ENCODE measurements around the gene SEC16B. TPM values are rescaled to one million over a fixed set of nuclear protein-coding genes. Genes with fewer than 3 reads are reported as not detected.
A peak's percentile ranks its signal among the peaks of the same experiment; 100 is the strongest.
"Not testable (repeated sequence)": the region's sequence is repeated elsewhere in the genome, so short reads cannot be mapped to it uniquely, and the experiment has no call there.

Gene SEC16B
- polyA plus RNA-seq, 2 donors = 1.0 to 2.4 TPM

GRCh38 chr1:178004926-178005391 is 35.1 kb upstream of the SEC16B start:
- H3K27ac ChIP-seq (ENCODE audit: low read depth in 2 of 2, low read length in 1 of 2) = no peak overlapping the region

GRCh38 chr1:177998696-177999631 is 29.1 kb upstream of the SEC16B start:
- Histone ChIP-seq H3K9me3 (ENCODE audit: control insufficient read depth in 2 of 2, insufficient read depth in 1 of 2, low read depth in 1 of 2, low read length in 1 of 2) (no peaks in the 10 kb centered on the region), H3K27me3 (ENCODE audit: control insufficient read depth in 1 of 2, insufficient read depth in 2 of 2, low read length in 2 of 2) (no peaks in the 10 kb centered on the region), H3K36me3 (ENCODE audit: control insufficient read depth in 2 of 2, insufficient read depth in 2 of 2, low read length in 1 of 2) (no peaks in the 10 kb centered on the region), H3K4me1 (ENCODE audit: control insufficient read depth in 2 of 2, insufficient read depth in 2 of 2, low read length in 1 of 2) (no peaks in the 10 kb centered on the region), H3K4me3 (ENCODE audit: low read depth in 1 of 2, low read length in 2 of 2) (no peak overlapping the region), H3K27ac (ENCODE audit: low read depth in 2 of 2, low read length in 1 of 2) (no peak overlapping the region)
- WGBS, 2 donors = 66 to 80% methylated on average over 4 of the region's 4 CpGs

More at GRCh38 chr1:178004926-178005391, 35.1 kb upstream of the SEC16B start:
- Histone ChIP-seq H3K9me3 (ENCODE audit: control insufficient read depth in 2 of 2, insufficient read depth in 1 of 2, low read depth in 1 of 2, low read length in 1 of 2) (no peaks in the 10 kb centered on the region), H3K4me1 (ENCODE audit: control insufficient read depth in 2 of 2, insufficient read depth in 2 of 2, low read length in 1 of 2) (no peaks in the 10 kb centered on the region), H3K36me3 (ENCODE audit: control insufficient read depth in 2 of 2, insufficient read depth in 2 of 2, low read length in 1 of 2) (peaks cover 0 to 3% of the 10 kb centered on the region in 2 donors), H3K4me3 (ENCODE audit: low read depth in 1 of 2, low read length in 2 of 2) (no peak overlapping the region), H3K27me3 (ENCODE audit: control insufficient read depth in 1 of 2, insufficient read depth in 2 of 2, low read length in 2 of 2) (no peaks in the 10 kb centered on the region)
- 51 to 64% methylated on average over 6 of the region's 6 CpGs for WGBS, 2 donors

- H3K4me1 ChIP-seq (ENCODE audit: control insufficient read depth in 2 of 2, insufficient read depth in 2 of 2, low read length in 1 of 2) = peaks cover 0 to 2% of the 10 kb centered on the region in 2 donors
- H3K27me3 ChIP-seq (ENCODE audit: control insufficient read depth in 1 of 2, insufficient read depth in 2 of 2, low read length in 2 of 2) = no peaks in the 10 kb centered on the region
- no peaks in the 10 kb centered on the region for H3K9me3 ChIP-seq (ENCODE audit: control insufficient read depth in 2 of 2, insufficient read depth in 1 of 2, low read depth in 1 of 2, low read length in 1 of 2)
- 90 to 91% methylated on average over 5 of the region's 5 CpGs for WGBS, 2 donors
- no peak overlapping the region for H3K4me3 ChIP-seq (ENCODE audit: low read depth in 1 of 2, low read length in 2 of 2)
- no peak overlapping the region for H3K27ac ChIP-seq (ENCODE audit: low read depth in 2 of 2, low read length in 1 of 2)
- no peaks in the 10 kb centered on the region for H3K36me3 ChIP-seq (ENCODE audit: control insufficient read depth in 2 of 2, insufficient read depth in 2 of 2, low read length in 1 of 2)
Measured at GRCh38 chr1:177996957-177997356, 27.1 kb upstream of the SEC16B start.

- no peaks in the 10 kb centered on the region for H3K27me3 ChIP-seq (ENCODE audit: control insufficient read depth in 1 of 2, insufficient read depth in 2 of 2, low read length in 2 of 2)
- 89 to 90% methylated on average over 5 of the region's 5 CpGs for WGBS, 2 donors
- peaks cover 0 to 2% of the 10 kb centered on the region in 2 donors for H3K4me1 ChIP-seq (ENCODE audit: control insufficient read depth in 2 of 2, insufficient read depth in 2 of 2, low read length in 1 of 2)
- no peaks in the 10 kb centered on the region for H3K36me3 ChIP-seq (ENCODE audit: control insufficient read depth in 2 of 2, insufficient read depth in 2 of 2, low read length in 1 of 2)
- H3K9me3 ChIP-seq (ENCODE audit: control insufficient read depth in 2 of 2, insufficient read depth in 1 of 2, low read depth in 1 of 2, low read length in 1 of 2) = no peaks in the 10 kb centered on the region
- H3K4me3 ChIP-seq (ENCODE audit: low read depth in 1 of 2, low read length in 2 of 2) = no peak overlapping the region
- no peak overlapping the region for H3K27ac ChIP-seq (ENCODE audit: low read depth in 2 of 2, low read length in 1 of 2)
Measured at GRCh38 chr1:177995369-177995768, 25.5 kb upstream of the SEC16B start.

GRCh38 chr1:177986281-177986680 is 16.4 kb upstream of the SEC16B start:
- not testable (repeated sequence) for H3K4me1 ChIP-seq (ENCODE audit: control insufficient read depth in 2 of 2, insufficient read depth in 2 of 2, low read length in 1 of 2)

GRCh38 chr1:177984761-177985160 is 14.9 kb upstream of the SEC16B start:
- H3K27ac ChIP-seq (ENCODE audit: low read depth in 2 of 2, low read length in 1 of 2) = no peak overlapping the region
- H3K27me3 ChIP-seq (ENCODE audit: control insufficient read depth in 1 of 2, insufficient read depth in 2 of 2, low read length in 2 of 2) = no peaks in the 10 kb centered on the region
- 59 to 70% methylated on average over 1 of the region's 1 CpG for WGBS, 2 donors

More at GRCh38 chr1:177986281-177986680, 16.4 kb upstream of the SEC16B start:
- peak overlapping the region in 1 of 2 donors; percentile 29 for H3K27ac ChIP-seq (ENCODE audit: low read depth in 2 of 2, low read length in 1 of 2)
- WGBS, 2 donors = 63 to 67% methylated on average over 5 of the region's 5 CpGs
- not testable (repeated sequence) for H3K9me3 ChIP-seq (ENCODE audit: control insufficient read depth in 2 of 2, insufficient read depth in 1 of 2, low read depth in 1 of 2, low read length in 1 of 2); H3K27me3 ChIP-seq (ENCODE audit: control insufficient read depth in 1 of 2, insufficient read depth in 2 of 2, low read length in 2 of 2); H3K4me3 ChIP-seq (ENCODE audit: low read depth in 1 of 2, low read length in 2 of 2); H3K36me3 ChIP-seq (ENCODE audit: control insufficient read depth in 2 of 2, insufficient read depth in 2 of 2, low read length in 1 of 2)

GRCh38 chr1:177984136-177984525 is 14.3 kb upstream of the SEC16B start:
- WGBS, 2 donors = 36 to 52% methylated on average over 3 of the region's 3 CpGs
- Histone ChIP-seq H3K9me3 (ENCODE audit: control insufficient read depth in 2 of 2, insufficient read depth in 1 of 2, low read depth in 1 of 2, low read length in 1 of 2) (no peaks in the 10 kb centered on the region), H3K4me3 (ENCODE audit: low read depth in 1 of 2, low read length in 2 of 2) (no peak overlapping the region), H3K27ac (ENCODE audit: low read depth in 2 of 2, low read length in 1 of 2) (no peak overlapping the region), H3K27me3 (ENCODE audit: control insufficient read depth in 1 of 2, insufficient read depth in 2 of 2, low read length in 2 of 2) (no peaks in the 10 kb centered on the region), H3K36me3 (ENCODE audit: control insufficient read depth in 2 of 2, insufficient read depth in 2 of 2, low read length in 1 of 2) (no peaks in the 10 kb centered on the region), H3K4me1 (ENCODE audit: control insufficient read depth in 2 of 2, insufficient read depth in 2 of 2, low read length in 1 of 2) (no peaks in the 10 kb centered on the region)

More at GRCh38 chr1:177984761-177985160, 14.9 kb upstream of the SEC16B start:
- no peaks in the 10 kb centered on the region for H3K9me3 ChIP-seq (ENCODE audit: control insufficient read depth in 2 of 2, insufficient read depth in 1 of 2, low read depth in 1 of 2, low read length in 1 of 2)
- no peak overlapping the region for H3K4me3 ChIP-seq (ENCODE audit: low read depth in 1 of 2, low read length in 2 of 2)
- no peaks in the 10 kb centered on the region for H3K36me3 ChIP-seq (ENCODE audit: control insufficient read depth in 2 of 2, insufficient read depth in 2 of 2, low read length in 1 of 2)
- no peaks in the 10 kb centered on the region for H3K4me1 ChIP-seq (ENCODE audit: control insufficient read depth in 2 of 2, insufficient read depth in 2 of 2, low read length in 1 of 2)

GRCh38 chr1:177983482-177984135 is 13.8 kb upstream of the SEC16B start:
- no peaks in the 10 kb centered on the region for H3K36me3 ChIP-seq (ENCODE audit: control insufficient read depth in 2 of 2, insufficient read depth in 2 of 2, low read length in 1 of 2)
- H3K9me3 ChIP-seq (ENCODE audit: control insufficient read depth in 2 of 2, insufficient read depth in 1 of 2, low read depth in 1 of 2, low read length in 1 of 2) = no peaks in the 10 kb centered on the region
- H3K4me3 ChIP-seq (ENCODE audit: low read depth in 1 of 2, low read length in 2 of 2) = no peak overlapping the region
- H3K27me3 ChIP-seq (ENCODE audit: control insufficient read depth in 1 of 2, insufficient read depth in 2 of 2, low read length in 2 of 2) = no peaks in the 10 kb centered on the region
- H3K4me1 ChIP-seq (ENCODE audit: control insufficient read depth in 2 of 2, insufficient read depth in 2 of 2, low read length in 1 of 2) = no peaks in the 10 kb centered on the region
- WGBS, 2 donors = 28 to 42% methylated on average over 3 of the region's 3 CpGs
- no peak overlapping the region for H3K27ac ChIP-seq (ENCODE audit: low read depth in 2 of 2, low read length in 1 of 2)

GRCh38 chr1:177983077-177983476 is 13.2 kb upstream of the SEC16B start:
- H3K27me3 ChIP-seq (ENCODE audit: control insufficient read depth in 1 of 2, insufficient read depth in 2 of 2, low read length in 2 of 2) = no peaks in the 10 kb centered on the region
- no peaks in the 10 kb centered on the region for H3K9me3 ChIP-seq (ENCODE audit: control insufficient read depth in 2 of 2, insufficient read depth in 1 of 2, low read depth in 1 of 2, low read length in 1 of 2)
- H3K4me1 ChIP-seq (ENCODE audit: control insufficient read depth in 2 of 2, insufficient read depth in 2 of 2, low read length in 1 of 2) = no peaks in the 10 kb centered on the region
- H3K4me3 ChIP-seq (ENCODE audit: low read depth in 1 of 2, low read length in 2 of 2) = no peak overlapping the region
- 87 to 90% methylated on average over 5 of the region's 5 CpGs for WGBS, 2 donors
- no peaks in the 10 kb centered on the region for H3K36me3 ChIP-seq (ENCODE audit: control insufficient read depth in 2 of 2, insufficient read depth in 2 of 2, low read length in 1 of 2)
- H3K27ac ChIP-seq (ENCODE audit: low read depth in 2 of 2, low read length in 1 of 2) = no peak overlapping the region
